Measurements from ENCODE around the gene COL6A3.

Gene COL6A3

DNA sequence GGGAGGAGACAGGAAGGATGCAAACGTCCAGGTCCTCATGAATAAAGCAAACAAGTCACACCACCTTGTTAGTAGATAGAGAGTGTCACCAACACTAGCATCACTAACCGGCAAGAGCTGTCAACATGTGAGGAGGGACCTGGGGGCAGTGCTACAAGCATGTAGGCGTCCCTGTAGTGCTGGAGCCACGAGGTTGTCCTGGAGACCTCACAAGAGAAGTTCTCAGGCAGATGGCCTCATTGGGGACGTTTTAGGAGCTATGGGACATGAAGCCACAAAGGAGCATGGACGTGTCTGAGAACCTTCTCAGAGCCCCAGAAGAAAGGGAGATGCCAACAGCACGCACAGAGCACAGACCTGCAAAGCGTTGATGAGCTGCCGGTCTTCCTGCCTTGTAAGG, 70.0 kb downstream of the COL6A3 start:
- DNase-seq = no peak

- no peak for DNase-seq
Measured at GRCh38 chr2:237341872-237342271, 72.1 kb downstream of the COL6A3 start.

- DNase-seq = no peak
Measured at GRCh38 chr2:237337586-237337985, 76.4 kb downstream of the COL6A3 start.

DNA sequence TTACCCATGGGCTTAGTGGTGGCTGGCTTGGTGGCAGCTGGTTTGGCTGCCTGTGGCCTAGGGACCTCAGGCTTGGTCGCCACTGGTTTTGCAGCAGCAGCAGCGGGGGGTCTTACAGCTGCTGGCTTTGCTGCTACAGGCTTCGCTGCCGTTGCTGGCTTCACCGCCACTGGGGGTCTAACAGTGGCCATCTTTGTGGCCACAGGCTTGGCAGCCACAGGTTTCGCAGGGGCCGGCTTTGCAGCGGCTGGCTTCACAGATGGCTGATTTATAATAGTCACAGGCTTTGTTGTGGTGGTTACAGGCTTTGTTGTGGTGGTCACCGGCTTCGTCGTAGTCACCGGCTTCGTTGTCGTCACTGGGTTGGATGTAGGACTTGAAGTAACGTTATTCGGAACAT, 77.8 kb downstream of the COL6A3 start:
- no peak for DNase-seq

DNA sequence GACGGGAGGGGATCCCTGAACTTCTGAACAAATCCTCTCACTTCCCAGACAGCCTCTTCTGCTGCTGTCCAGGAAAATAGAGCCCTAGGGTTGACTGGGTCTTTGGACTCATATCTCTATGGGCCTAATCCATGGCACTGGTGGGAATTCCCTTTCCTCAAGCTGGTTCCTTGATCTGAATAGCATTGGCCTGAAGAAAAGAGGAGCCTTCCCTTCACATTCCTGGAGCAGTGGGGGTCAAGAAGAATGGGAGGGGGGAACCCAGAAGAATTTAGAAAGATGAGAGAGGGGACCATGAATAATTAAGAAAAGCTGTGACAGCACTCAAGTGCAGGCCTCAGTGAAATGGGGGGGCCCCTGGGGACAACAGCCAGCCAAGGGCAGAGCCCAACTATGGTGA, 80.2 kb downstream of the COL6A3 start:
- DNase-seq = no peak

GRCh38 chr2:237330541-237330940, 83.4 kb downstream of the COL6A3 start:
- no peak for DNase-seq

GRCh38 chr2:237327175-237327950, 86.6 kb downstream of the COL6A3 start:
- DNase-seq = no peak

DNA sequence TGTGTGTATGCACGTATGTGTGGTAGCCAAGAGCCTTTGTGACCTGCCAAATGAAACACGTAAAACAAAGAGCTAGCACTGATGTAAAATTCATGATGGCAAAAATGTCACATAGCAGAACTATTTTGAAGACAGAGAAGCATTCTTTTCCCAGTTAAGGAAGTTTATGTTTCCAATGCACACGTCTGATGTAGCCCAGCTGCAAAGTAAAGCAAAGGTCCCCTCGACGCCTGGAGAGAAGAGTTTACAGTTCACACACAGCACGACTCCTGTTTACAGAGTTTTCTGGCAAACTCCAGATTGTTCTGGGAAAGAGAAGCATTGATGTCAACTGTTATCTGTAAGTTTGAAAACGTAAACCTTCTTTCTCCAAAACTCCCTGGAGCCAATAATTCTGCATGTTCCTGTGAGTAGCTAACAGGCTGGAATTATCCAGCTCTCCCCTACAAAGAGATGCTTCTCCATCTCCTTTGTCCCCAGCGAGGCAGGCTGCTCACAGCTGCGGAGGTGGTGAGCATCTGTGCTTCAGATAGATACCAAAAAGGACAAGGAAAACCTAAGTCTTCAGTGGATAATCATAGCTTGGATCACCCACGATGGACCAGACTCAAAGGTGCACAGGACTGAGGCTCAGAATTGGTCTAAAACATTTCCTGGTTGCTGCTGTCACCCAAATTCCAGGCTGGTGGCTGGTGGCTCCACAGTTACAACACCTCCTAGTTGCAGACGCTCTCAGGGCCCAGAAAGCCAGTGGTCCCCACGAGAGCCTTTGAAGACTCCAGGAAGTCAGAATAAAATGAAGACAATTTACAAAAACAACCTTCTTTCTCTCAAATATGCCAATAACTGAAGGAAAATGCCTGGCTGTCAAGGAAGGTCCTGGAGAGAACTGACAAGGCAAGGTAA, 87.4 kb downstream of the COL6A3 start:
- DNase-seq = no peak

- no peak for DNase-seq
Measured at GRCh38 chr2:237324837-237325236, 89.1 kb downstream of the COL6A3 start.

GRCh38 chr2:237324405-237324831, 89.5 kb downstream of the COL6A3 start:
- DNase-seq = no peak

- no peak for DNase-seq
Measured at GRCh38 chr2:237323656-237324055, 90.3 kb downstream of the COL6A3 start.

- DNase-seq = no peak
Measured at GRCh38 chr2:237322564-237322963, 91.4 kb downstream of the COL6A3 start.

- DNase-seq = no peak
Measured at GRCh38 chr2:237321746-237322145, 92.2 kb downstream of the COL6A3 start.

DNA sequence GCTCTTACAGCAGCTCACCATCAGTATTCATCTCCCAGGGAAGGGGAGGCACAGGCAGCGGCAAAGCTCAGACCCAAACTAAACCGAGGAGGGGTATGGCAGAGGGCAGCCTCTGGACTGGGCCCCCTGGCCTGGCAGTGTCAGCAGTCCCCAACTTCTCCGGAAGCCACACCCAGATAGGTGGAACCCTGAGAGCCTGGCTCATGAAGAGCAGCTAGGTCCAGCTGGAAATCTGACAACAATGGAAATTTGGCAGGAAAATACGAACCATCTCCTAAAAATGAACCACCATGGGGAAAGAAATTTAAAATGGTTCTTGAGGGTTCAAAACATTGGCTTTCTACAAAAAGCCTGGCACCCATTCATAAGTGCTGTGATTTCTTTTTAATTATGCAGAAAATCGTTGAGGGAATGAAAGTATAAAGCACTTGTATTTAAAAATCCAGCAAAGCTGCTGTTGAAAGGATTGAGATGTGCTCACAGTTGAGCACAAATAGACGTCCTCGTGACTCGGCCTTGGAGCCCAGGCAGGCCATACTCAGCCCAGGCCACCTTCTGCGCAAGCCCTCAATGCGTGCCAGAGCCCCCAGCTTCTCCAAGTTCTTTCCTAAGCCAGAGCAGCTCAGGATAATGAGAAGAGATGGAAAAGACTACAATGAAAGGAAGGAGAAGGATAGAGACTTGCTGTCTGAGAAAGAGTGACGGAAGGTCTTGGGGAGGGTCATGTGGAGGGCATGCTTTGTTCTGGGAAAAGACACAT, 93.0 kb downstream of the COL6A3 start:
- DNase-seq = no peak

- no peak for DNase-seq
Measured at GRCh38 chr2:237319887-237320286, 94.1 kb downstream of the COL6A3 start.

DNA sequence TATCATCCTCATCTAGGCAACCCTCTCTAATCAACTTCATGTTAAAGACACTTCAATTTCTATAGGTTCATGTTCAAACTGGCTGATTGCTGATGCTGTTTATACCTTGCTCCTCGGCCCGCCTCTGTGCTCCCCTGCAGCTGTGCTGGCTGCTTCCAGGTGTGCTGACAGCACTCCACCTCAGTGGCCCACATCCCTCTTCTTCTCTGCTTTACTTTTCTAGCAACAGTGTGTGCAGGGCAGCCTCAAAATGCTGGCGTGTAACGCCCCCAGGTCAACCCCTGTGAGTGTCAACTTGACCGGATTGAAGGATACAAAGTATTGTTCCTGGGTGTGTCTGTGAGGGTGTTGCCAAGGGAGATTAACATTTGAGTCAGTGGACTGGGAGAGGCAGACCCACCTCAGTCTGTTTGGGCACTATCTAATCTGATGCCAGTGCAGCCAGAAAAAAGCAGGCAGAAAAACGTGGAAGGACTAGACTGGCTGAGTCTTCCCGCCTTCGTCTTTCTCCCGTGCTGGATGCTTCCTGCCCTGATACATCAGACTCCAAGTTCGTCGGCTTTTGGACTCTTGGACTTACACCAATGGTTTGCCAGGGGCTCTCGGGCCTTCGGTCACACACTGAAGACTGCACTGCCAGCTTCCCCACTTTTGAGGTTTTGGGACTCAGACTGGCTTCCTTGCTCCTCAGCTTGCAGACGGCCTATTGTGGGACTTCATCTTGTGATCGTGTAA, 94.7 kb downstream of the COL6A3 start:
- no peak for DNase-seq

DNA sequence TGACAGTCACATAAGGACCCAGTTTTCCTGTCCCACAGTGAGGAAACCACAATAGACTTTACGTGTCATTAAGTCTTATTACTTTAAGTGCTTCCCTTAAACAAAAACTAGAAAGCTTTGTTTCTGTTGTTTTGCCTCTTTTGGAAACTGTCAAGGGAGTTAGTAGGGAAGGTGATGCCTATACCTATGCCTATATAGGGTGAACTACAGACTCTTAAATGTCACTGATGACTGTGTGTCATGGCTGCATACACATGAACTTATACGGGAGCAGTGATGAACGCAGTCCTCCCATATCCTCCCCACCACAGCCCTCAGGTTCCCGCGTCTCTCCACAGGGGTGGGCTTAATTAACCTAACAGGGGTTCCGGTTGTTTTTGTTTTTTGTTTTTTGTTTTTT, 97.6 kb downstream of the COL6A3 start:
- DNase-seq = no peak

GRCh38 chr2:237315829-237316225, 98.1 kb downstream of the COL6A3 start:
- DNase-seq = no peak

DNA sequence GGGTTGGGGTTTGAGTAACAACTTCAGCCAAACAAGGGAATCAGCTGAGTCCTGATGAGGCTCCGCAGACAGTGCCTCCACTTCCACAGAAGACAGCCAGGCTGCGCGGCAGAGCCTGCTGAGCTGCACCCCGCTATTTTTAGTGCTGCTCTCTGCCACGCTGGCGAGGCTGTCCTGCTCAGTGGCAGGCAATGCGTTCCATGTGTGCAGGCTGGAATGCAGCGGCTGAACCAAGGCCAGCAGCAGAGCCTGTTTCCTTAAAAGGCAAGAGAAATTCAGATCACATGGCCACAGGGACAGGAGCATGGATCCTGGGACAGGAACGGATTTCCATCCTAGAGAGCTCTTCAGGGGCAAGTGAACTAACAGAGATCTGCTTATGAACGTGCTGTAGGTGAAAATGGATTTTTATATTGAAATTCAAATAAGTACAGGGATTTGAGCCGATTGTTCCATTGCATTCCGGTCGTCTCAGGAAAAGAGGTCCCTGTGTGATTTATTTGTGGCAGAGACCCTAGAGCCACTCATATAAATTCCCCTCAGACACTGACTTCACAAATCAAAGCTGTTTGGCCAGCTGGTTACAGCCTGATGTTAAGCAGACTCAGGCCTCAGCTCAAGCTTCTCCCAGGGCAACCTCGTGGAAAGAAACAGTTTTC, 98.7 kb downstream of the COL6A3 start:
- no peak for DNase-seq

GRCh38 chr2:237314681-237315080, 99.3 kb downstream of the COL6A3 start:
- no peak for DNase-seq

DNA sequence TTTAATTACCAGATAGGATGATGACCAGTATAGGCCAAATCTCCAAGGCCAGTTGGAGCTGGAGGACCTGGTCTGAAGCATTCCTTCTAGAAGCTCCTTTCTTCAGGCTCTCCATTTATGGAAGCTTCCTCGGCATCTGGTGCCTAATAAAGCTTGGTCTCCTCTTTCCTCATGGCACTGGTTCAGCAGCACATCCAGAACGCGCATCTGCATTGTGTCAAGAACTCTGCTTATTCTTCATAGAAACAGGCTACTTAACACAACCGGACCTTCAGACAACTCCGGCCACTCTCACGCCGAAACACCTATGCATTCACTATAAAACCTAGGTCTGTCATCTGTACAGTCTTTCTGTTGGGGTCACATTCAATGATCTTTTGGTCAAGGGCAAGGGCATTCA, 99.8 kb downstream of the COL6A3 start:
- no peak for DNase-seq
